LNCAP (cell line): ENCODE data around the gene CD200.

Source experiments
- CTCF ChIP-seq: fragments of 450-650 bp; IDR thresholded peaks from 2 replicates; pipeline ENCODE4 v1.5.1; 2017; ENCODE audit warnings: mild to moderate bottlenecking

Gene CD200

DNA sequence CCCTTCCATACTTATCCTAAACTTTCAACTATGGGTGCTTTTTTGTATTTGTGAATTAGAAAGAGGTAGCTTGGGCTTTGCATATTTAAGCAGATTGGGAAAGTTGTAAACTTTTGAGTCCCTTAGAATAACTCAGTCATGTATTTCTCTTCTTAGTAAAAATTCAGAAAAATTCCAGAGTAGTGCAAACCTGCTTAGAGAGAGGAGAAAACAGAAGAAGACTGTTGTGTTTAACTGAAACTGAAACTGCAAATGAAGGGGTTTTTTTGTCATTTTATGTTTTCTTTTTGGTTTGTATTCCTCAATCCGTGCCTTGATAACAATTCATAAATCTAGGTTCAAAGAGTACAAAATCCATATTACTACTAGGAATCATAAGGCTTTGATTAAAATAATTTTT is 31.3 kb downstream of the CD200 start:
- TF ChIP-seq CTCF: no peak

DNA sequence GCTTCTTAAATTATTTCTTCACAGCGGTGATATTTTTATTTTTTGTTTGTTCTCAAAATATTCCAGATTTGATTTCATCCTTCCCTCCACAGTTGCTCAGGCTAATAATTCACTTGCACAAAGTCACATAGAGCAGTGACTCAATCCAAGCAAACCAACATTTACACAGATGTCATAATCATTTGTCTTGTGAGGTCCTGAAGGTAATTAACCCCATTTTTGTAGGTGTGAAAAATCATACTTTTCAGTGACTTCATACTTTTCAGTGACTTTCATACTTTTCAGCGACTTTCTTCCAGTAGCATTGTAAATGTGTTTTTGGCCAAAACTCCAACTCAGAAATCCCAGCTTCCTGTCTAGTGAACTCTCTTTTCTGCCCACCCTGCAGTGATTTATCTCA is 32.1 kb downstream of the CD200 start:
- TF ChIP-seq CTCF: no peak

- TF ChIP-seq CTCF: no peak
These were observed 32.7 kb downstream of the CD200 start for GRCh38 chr3:112365636-112366035.

DNA sequence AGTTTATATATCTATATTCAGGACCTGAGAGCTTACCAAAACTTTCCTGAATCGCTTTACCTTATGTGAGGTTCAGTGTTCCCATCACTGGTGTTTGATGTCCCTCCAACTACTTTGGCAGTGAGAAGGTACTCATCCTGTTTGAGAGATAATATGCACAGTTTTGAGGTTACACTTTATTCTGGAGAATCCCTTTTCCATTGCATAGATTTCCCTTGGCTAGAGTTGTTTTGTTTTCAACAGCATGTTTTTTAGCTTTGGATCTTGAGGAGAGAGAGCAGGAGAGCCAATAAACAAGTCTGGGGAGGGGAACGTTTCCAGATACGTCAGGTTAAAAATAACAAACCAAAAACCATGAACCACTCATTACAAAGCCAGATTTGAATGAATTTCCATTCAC is 33.6 kb downstream of the CD200 start:
- TF ChIP-seq CTCF: no peak

DNA sequence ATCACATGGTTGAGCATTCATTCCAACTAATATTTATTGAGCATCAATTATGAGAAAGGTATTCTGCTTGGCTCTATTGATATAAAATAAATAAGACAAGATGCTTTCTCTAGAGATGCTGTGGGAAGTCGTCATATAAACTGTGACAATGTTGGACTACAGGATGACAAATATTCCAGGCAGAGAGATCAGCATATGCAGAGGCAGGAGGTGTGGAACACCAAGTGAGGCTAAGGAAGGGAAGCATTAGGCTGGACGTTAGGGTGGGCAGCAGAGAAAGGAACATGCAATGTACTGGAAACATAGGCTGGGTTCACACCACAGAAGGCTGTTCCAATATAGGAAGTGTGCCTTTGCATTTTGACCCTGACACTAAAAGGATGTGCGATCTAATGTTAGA is 38.6 kb downstream of the CD200 start:
- no peak for TF ChIP-seq CTCF

DNA sequence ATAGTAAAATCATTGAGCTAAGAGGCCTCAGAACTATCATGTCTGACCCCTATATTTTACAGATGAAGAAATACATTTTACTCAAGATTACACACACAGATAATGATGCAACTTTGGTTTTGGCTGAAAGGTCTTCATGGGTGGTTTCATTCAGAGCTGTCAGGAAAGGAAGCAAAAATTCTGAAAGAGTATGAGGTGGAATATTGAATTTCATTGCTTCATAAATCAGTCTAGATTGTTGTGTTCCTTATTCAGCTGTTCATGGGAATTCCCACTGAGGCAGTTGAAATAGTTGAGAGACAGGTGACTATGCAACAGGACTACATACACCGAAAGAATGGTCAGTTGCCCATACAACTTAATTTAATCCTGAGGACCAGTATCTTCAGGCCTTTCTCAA is 39.4 kb downstream of the CD200 start:
- TF ChIP-seq CTCF: no peak

DNA sequence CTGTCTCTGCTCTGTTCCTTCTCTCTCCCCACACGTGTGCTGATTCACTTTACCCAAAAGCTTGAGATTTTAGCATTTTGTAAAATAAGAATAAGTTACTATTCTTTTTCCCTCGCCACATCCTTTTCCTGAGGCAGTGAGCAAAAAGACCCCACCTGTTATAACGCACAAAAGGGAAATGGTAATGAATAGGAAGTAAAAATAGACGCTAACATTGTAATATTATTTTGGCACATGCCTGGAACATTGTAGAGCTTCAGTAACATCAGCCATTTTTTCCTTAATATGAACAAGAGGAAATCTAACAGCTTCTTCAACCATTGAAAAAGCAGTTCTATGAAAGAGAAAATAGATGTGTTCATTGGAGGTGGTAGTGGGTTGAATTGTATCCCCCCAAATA is 40.5 kb downstream of the CD200 start:
- TF ChIP-seq CTCF: no peak

DNA sequence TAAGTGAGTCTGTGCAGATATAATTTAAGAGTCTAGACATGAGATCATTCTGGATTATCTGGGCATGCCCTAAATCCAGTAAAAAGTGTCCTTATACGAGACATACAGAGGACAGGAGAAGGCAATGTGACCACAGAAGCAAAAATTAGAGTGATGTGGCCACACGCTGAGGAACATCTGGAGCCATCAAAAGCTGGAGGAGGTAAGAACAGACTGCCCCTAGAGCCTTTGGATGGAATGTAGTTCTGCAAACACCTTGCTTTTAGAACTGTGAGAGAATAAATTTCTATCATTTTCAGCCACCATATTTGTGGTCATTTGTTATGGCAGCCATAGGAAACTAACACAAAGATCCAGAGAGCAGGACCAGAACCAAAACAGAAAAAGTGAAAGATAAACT is 41.0 kb downstream of the CD200 start:
- no peak for TF ChIP-seq CTCF
